ENCODE measurements around the gene COL1A1.

- TF ChIP-seq POLR2A (IDR thresholded peaks at IDR 0.05), result no peak
- TF ChIP-seq, protein P1, sequence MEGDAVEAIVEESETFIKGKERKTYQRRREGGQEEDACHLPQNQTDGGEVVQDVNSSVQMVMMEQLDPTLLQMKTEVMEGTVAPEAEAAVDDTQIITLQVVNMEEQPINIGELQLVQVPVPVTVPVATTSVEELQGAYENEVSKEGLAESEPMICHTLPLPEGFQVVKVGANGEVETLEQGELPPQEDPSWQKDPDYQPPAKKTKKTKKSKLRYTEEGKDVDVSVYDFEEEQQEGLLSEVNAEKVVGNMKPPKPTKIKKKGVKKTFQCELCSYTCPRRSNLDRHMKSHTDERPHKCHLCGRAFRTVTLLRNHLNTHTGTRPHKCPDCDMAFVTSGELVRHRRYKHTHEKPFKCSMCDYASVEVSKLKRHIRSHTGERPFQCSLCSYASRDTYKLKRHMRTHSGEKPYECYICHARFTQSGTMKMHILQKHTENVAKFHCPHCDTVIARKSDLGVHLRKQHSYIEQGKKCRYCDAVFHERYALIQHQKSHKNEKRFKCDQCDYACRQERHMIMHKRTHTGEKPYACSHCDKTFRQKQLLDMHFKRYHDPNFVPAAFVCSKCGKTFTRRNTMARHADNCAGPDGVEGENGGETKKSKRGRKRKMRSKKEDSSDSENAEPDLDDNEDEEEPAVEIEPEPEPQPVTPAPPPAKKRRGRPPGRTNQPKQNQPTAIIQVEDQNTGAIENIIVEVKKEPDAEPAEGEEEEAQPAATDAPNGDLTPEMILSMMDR (IDR thresholded peaks at IDR 0.05), result no peak
Observed at GRCh38 chr17:50184611-50185398, 16.6 kb downstream of the COL1A1 start.

Data from testis (tissue), 2 donors.